Liver (tissue), 9 donors: ENCODE results near the gene BMP10. TPM values are rescaled to one million over a fixed set of nuclear protein-coding genes. Genes with fewer than 3 reads are reported as not detected.
A peak's percentile ranks its signal among the peaks of the same experiment; 100 is the strongest.

Experiments used
- DNase-seq: peaks from one replicate; pipeline ENCODE4 v3.0.0-alpha.2; 2017; ENCODE audit warnings: low spot score
- H3K27ac ChIP-seq, 2 donors: one replicate each; pipeline ENCODE4 v1.7.0; 2013; ENCODE audit warnings: inconsistent platforms in 2 of 2, low read length in 2 of 2, control low read depth in 1 of 2, low read depth in 1 of 2, mild to moderate bottlenecking in 1 of 2
- H3K27me3 ChIP-seq, 4 donors: one replicate each; pipeline versions ENCODE4 v1.6.1 to v1.7.0; 2013; ENCODE audit warnings: low read length in 3 of 4, inconsistent platforms in 1 of 4, mild to moderate bottlenecking in 1 of 4, moderate library complexity in 1 of 4; ENCODE audit not compliant: control insufficient read depth in 4 of 4, insufficient read depth in 4 of 4
- H3K36me3 ChIP-seq, 4 donors: one replicate each; pipeline versions ENCODE4 v1.6.1 to v1.7.0; 2013; ENCODE audit warnings: low read length in 3 of 4, mild to moderate bottlenecking in 3 of 4, low read depth in 1 of 4, moderate library complexity in 1 of 4; ENCODE audit not compliant: control insufficient read depth in 4 of 4, insufficient read depth in 3 of 4
- H3K4me1 ChIP-seq, 4 donors: one replicate each; pipeline versions ENCODE4 v1.6.1 to v1.7.0; 2013; ENCODE audit warnings: low read length in 3 of 4, mild to moderate bottlenecking in 3 of 4, moderate library complexity in 1 of 4; ENCODE audit not compliant: control insufficient read depth in 4 of 4, insufficient read depth in 4 of 4
- H3K4me3 ChIP-seq, 3 donors: one replicate each; pipeline versions ENCODE4 v1.6.1 to v1.7.0; 2013; ENCODE audit warnings: low read length in 3 of 3, control low read depth in 1 of 3, low read depth in 1 of 3, mild to moderate bottlenecking in 1 of 3
- H3K9ac ChIP-seq, 2 donors: one replicate each; pipeline ENCODE4 v1.7.0; 2013; ENCODE audit warnings: low read length in 2 of 2, mild to moderate bottlenecking in 2 of 2, moderate library complexity in 2 of 2, control low read depth in 1 of 2, low read depth in 1 of 2
- H3K9me3 ChIP-seq, 4 donors: one replicate each; pipeline versions ENCODE4 v1.6.1 to v1.7.0; 2013; ENCODE audit warnings: low read length in 3 of 4; ENCODE audit not compliant: control insufficient read depth in 4 of 4
- ATF3 ChIP-seq: IDR thresholded peaks from 2 replicates; pipeline ENCODE4 v1.6.1; 2016; ENCODE audit warnings: antibody characterized with exemption
- CTCF ChIP-seq: fragments of 150-350 bp; IDR thresholded peaks from 2 replicates; pipeline ENCODE4 v1.5.1; 2017; ENCODE audit warnings: improper control_type of control experiment, low read depth, low read length; ENCODE audit not compliant: missing input control
- EGR1 ChIP-seq, 2 donors: IDR thresholded peaks; 2 replicates each; pipeline ENCODE4 v1.6.1; 2016 to 2018; ENCODE audit warnings: antibody characterized with exemption in 2 of 2, low read depth in 2 of 2
- FOXA1 ChIP-seq: IDR thresholded peaks from 2 replicates; pipeline ENCODE4 v1.6.1; 2016; ENCODE audit warnings: antibody characterized with exemption
- FOXA2 ChIP-seq: IDR thresholded peaks from 2 replicates; pipeline ENCODE4 v1.6.1; 2016; ENCODE audit warnings: antibody characterized with exemption
- HNF4A ChIP-seq, 2 donors: conservative IDR thresholded peaks; 2 replicates each; pipeline ENCODE4 v1.6.1; 2016; ENCODE audit warnings: antibody characterized with exemption in 2 of 2, mild to moderate bottlenecking in 2 of 2
- HNF4G ChIP-seq: IDR thresholded peaks from 2 replicates; pipeline ENCODE4 v1.6.1; 2016; ENCODE audit warnings: antibody characterized with exemption
- JUND ChIP-seq, 2 donors: IDR thresholded peaks; 2 replicates each; pipeline ENCODE4 v1.6.1; 2016; ENCODE audit warnings: antibody characterized with exemption in 2 of 2
- MAX ChIP-seq: IDR thresholded peaks from 2 replicates; pipeline ENCODE4 v1.6.1; 2016; ENCODE audit warnings: antibody characterized with exemption
- NR2F2 ChIP-seq: IDR thresholded peaks from 2 replicates; pipeline ENCODE4 v1.6.1; 2016; ENCODE audit warnings: antibody characterized with exemption
- RAD21 ChIP-seq, 2 donors: IDR thresholded peaks; 2 replicates each; pipeline ENCODE4 v1.6.1; 2016; ENCODE audit warnings: antibody characterized with exemption in 2 of 2, mild to moderate bottlenecking in 2 of 2
- REST ChIP-seq: IDR thresholded peaks from 2 replicates; pipeline ENCODE4 v1.6.1; 2016; ENCODE audit warnings: antibody characterized with exemption, mild to moderate bottlenecking
- RXRA ChIP-seq, 2 donors: IDR thresholded peaks; 2 replicates each; pipeline ENCODE4 v1.6.1; 2017 to 2018; ENCODE audit warnings: antibody characterized with exemption in 2 of 2, mild to moderate bottlenecking in 1 of 2
- SP1 ChIP-seq: IDR thresholded peaks from 2 replicates; pipeline ENCODE4 v1.6.1; 2018; ENCODE audit warnings: antibody characterized with exemption, mild to moderate bottlenecking
- TAF1 ChIP-seq: conservative IDR thresholded peaks from 2 replicates; pipeline ENCODE4 v1.6.1; 2016; ENCODE audit warnings: antibody characterized with exemption, mild to moderate bottlenecking
- YY1 ChIP-seq: IDR thresholded peaks from 2 replicates; pipeline ENCODE4 v1.6.1; 2016; ENCODE audit warnings: antibody characterized with exemption, mild to moderate bottlenecking
- ZBTB33 ChIP-seq: IDR thresholded peaks from 2 replicates; pipeline ENCODE4 v1.6.1; 2016; ENCODE audit warnings: antibody characterized with exemption
- WGBS: extraction: QIAGEN DNeasy Blood & Tissue Kit; methylation state at CpG from one replicate; pipeline ENCODE4 v1.1.7; 2013; 5-methylcytosine and 5-hydroxymethylcytosine counted together
- polyA plus RNA-seq, 2 donors: library from polyadenylated mRNA; stranded (reverse) in 1 of 2; unstranded in 1 of 2; fragments of 200-250 nt in 1 of 2; fragments of >200 nt in 1 of 2; fragmentation: Nextera tagmentation in 1 of 2; extraction: Ambion mirVana in 1 of 2; gene quantifications; one replicate each; pipeline versions ENCODE4 v1.2.1 to v1.2.3, GENCODE V29; 2013 to 2015
- total RNA-seq, 2 donors: library from RNA; depleted of rRNA; stranded (reverse); fragments of >200 nt; gene quantifications; one replicate each; pipeline ENCODE4 v1.2.3, GENCODE V29; 2014
- donor health status: healthy.
- donor health status: healthy.
- donor health status: healthy.
- donor health status: healthy.
- donor health status: healthy.

BMP10 gene
- total and polyA plus RNA-seq, 4 donors, result 0.39 to 10.0 (median 8.7) TPM

GRCh38 chr2:68889021-68889420 lies 17.8 kb upstream of the BMP10 start:
- no peaks in the 10 kb centered on the region for H3K36me3 ChIP-seq
- H3K9me3 ChIP-seq, result no peaks in the 10 kb centered on the region
- H3K4me3 ChIP-seq, result no peak overlapping the region
- 86% methylated on average over 1 of the region's 1 CpG for WGBS
- DNase-seq, result no peak
- H3K9ac ChIP-seq, result no peak overlapping the region
- TF ChIP-seq JUND (IDR thresholded peaks at IDR 0.05), result no peak
- TF ChIP-seq EGR1 (IDR thresholded peaks at IDR 0.05; ENCODE audit: low read depth in 2 of 2), result no peak
- TF ChIP-seq FOXA1, result no peak
- TF ChIP-seq RAD21 (IDR thresholded peaks at IDR 0.05), result no peak
- no peak for TF ChIP-seq ZBTB33
- no peak for TF ChIP-seq CTCF
- TF ChIP-seq TAF1, result no peak
- TF ChIP-seq ATF3, result no peak
- no peak for TF ChIP-seq NR2F2
- no peak for TF ChIP-seq HNF4G
- no peak for TF ChIP-seq FOXA2
- TF ChIP-seq MAX, result no peak
- TF ChIP-seq HNF4A (conservative IDR thresholded peaks at IDR 0.05), result no peak
- TF ChIP-seq REST, result no peak
- TF ChIP-seq YY1, result no peak
- H3K27ac ChIP-seq, result no peak overlapping the region
- no peaks in the 10 kb centered on the region for H3K27me3 ChIP-seq
- peaks cover 0 to 2% (median 0%) of the 10 kb centered on the region in 4 donors for H3K4me1 ChIP-seq

GRCh38 chr2:68888038-68888704 lies 17.0 kb upstream of the BMP10 start:
- no peak overlapping the region for H3K27ac ChIP-seq
- no peaks in the 10 kb centered on the region for H3K27me3 ChIP-seq
- H3K4me1 ChIP-seq, result peaks cover 0 to 2% (median 0%) of the 10 kb centered on the region in 4 donors
- no peak for DNase-seq
- no peaks in the 10 kb centered on the region for H3K9me3 ChIP-seq
- H3K9ac ChIP-seq, result no peak overlapping the region
- no peaks in the 10 kb centered on the region for H3K36me3 ChIP-seq
- 77% methylated on average over 4 of the region's 4 CpGs for WGBS
- no peak overlapping the region for H3K4me3 ChIP-seq
- TF ChIP-seq NR2F2 (no peak), FOXA2 (peak; percentile 23), YY1 (no peak), FOXA1 (no peak), RXRA (IDR thresholded peaks at IDR 0.05) (peak in 1 of 2 donors; percentile 10), JUND (IDR thresholded peaks at IDR 0.05) (no peak), HNF4A (conservative IDR thresholded peaks at IDR 0.05) (peak; percentile 16 to 25), SP1 (no peak), RAD21 (IDR thresholded peaks at IDR 0.05) (no peak), ATF3 (no peak), CTCF (no peak), MAX (no peak)
